HepG2 (cell line): ENCODE measurements around the gene CHDH. TPM values are rescaled to one million over a fixed set of nuclear protein-coding genes. Genes with fewer than 3 reads are reported as not detected.

ENCODE experiments used
- ATAC-seq: fragments of 200-7000 bp; cut with Tn5 transposase; 3 replicates; pipeline ENCODE4 v1.9.1; 2020; ENCODE audit warnings: mild to moderate bottlenecking, moderate library complexity
- BruUV-seq: library from RNA; stranded (reverse); fragments of 400-500 nt; replicated peaks from 2 replicates; lab custom pipeline; 2021; lab: Mats Ljungman, UMichigan
- CTCF ChIA-PET: fragments of 300-600 bp; formaldehyde crosslinking; extraction: SDS; loops from one replicate; lab custom pipeline; 2021; ENCODE audit warnings: low total read pairs, inconsistent platforms, low intra/inter-chr PET ratio; lab: Yijun Ruan, JAX
- POLR2A ChIA-PET: fragments of 350-600 bp; sonication (Branson Sonifier 250); formaldehyde crosslinking; loops from one replicate; lab custom pipeline; 2020; ENCODE audit warnings: antibody characterized with exemption, inconsistent platforms; lab: Yijun Ruan, JAX
- DNase-seq: peaks from one replicate; pipeline ENCODE4 v3.0.0-alpha.2; 2015; ENCODE audit warnings: low spot score
- FAIRE-seq: peaks from 3 replicates; lab custom pipeline; 2011; peaks lifted over from hg19 to GRCh38; lab: Jason Lieb, UNC
- H2AFZ ChIP-seq: one replicate; pipeline ENCODE4 v1.6.1; 2011; ENCODE audit warnings: low read length, inconsistent platforms
- H3K27ac ChIP-seq: fragments of 300-600 bp; 3 replicates; pipeline ENCODE4 v1.8.0; 2011; ENCODE audit warnings: mixed run types, mild to moderate bottlenecking, mixed read lengths, low read length, inconsistent platforms; ENCODE audit not compliant: insufficient read depth; ENCODE audit errors: extremely low read length
- H3K27me3 ChIP-seq, 2 experiments: fragments of 200-600 bp in 1 of 2; 2 replicates in 1 of 2; 3 replicates in 1 of 2; pipeline versions ENCODE4 v1.6.0 to v1.8.0; 2011; ENCODE audit warnings: low read length in 2 of 2, mild to moderate bottlenecking in 2 of 2, moderate library complexity in 2 of 2, inconsistent platforms in 1 of 2; ENCODE audit not compliant: insufficient read depth in 2 of 2, control insufficient read depth in 1 of 2
- H3K36me3 ChIP-seq, 2 experiments: fragments of 200-600 bp in 1 of 2; replicated peaks in 1 of 2; 2 replicates in 1 of 2; 3 replicates in 1 of 2; pipeline versions ENCODE4 v1.5.1 to v1.8.0; 2011; ENCODE audit warnings: low read length in 2 of 2, inconsistent platforms in 1 of 2; ENCODE audit not compliant: insufficient read depth in 2 of 2, control insufficient read depth in 1 of 2
- H3K4me1 ChIP-seq: 2 replicates; pipeline ENCODE4 v1.5.1; 2012; ENCODE audit warnings: low read length, inconsistent platforms; ENCODE audit not compliant: insufficient read depth
- H3K4me2 ChIP-seq: 2 replicates; pipeline ENCODE4 v1.6.0; 2011; ENCODE audit warnings: low read depth, low read length, inconsistent platforms
- H3K4me3 ChIP-seq, 3 experiments: fragments of 200-600 bp in 1 of 3; sonication (generic), shearing (Covaris generic) in 1 of 3; replicated peaks in 1 of 3; 2 replicates each; pipeline ENCODE4 v1.5.1; 2011 to 2016; ENCODE audit warnings: low read length in 3 of 3, inconsistent platforms in 2 of 3, low read depth in 2 of 3, mild to moderate bottlenecking in 2 of 3, control low read depth in 1 of 3, mixed read lengths in 1 of 3; ENCODE audit not compliant: insufficient read depth in 1 of 3
- H3K79me2 ChIP-seq: one replicate; pipeline ENCODE4 v1.6.1; 2011; ENCODE audit warnings: low read length, inconsistent platforms; ENCODE audit not compliant: insufficient read depth
- H3K9ac ChIP-seq: 2 replicates; pipeline ENCODE4 v1.6.0; 2011; ENCODE audit warnings: mild to moderate bottlenecking, low read depth, low read length, inconsistent platforms; ENCODE audit not compliant: insufficient read depth
- H3K9me3 ChIP-seq: 2 replicates; pipeline ENCODE4 v1.5.1; 2012; ENCODE audit warnings: mild to moderate bottlenecking, low read length
- H4K20me1 ChIP-seq: 2 replicates; pipeline ENCODE4 v1.6.0; 2011; ENCODE audit warnings: inconsistent platforms, mild to moderate bottlenecking, low read length, moderate library complexity; ENCODE audit not compliant: insufficient read depth
- BCL6 ChIP-seq: IDR thresholded peaks from 2 replicates; pipeline ENCODE4 v1.6.1; 2016; ENCODE audit warnings: missing genetic modification reagents, missing compliant biosample characterization
- CREBL2 ChIP-seq: sonication (generic); formaldehyde crosslinking; IDR thresholded peaks from 2 replicates; pipeline ENCODE4 v1.8.1; 2023; ENCODE audit warnings: missing genetic modification reagents, mild to moderate bottlenecking, borderline replicate concordance
- HOXA5 ChIP-seq: sonication (generic); formaldehyde crosslinking; IDR thresholded peaks from 2 replicates; pipeline ENCODE4 v1.4.0; 2020; ENCODE audit warnings: missing genetic modification reagents
- KAT2B ChIP-seq: fragments of 150-350 bp; IDR thresholded peaks from 2 replicates; pipeline ENCODE4 v1.6.1; 2014; ENCODE audit warnings: low read depth, low read length, borderline replicate concordance
- KLF6 ChIP-seq: IDR thresholded peaks from 2 replicates; pipeline ENCODE4 v1.8.0; 2016; ENCODE audit warnings: missing biosample characterization, missing genetic modification reagents
- LCORL ChIP-seq, 2 experiments: fragments of 450-650 bp in 1 of 2; sonication (generic) in 1 of 2; formaldehyde crosslinking in 1 of 2; IDR thresholded peaks; 2 replicates each; pipeline versions ENCODE4 v1.5.0 to v1.6.1; 2017 to 2020; ENCODE audit warnings: antibody characterized with exemption in 1 of 2, missing genetic modification reagents in 1 of 2
- MEIS1 ChIP-seq: sonication (generic); formaldehyde crosslinking; IDR thresholded peaks from 2 replicates; pipeline ENCODE4 v1.9.0; 2021; ENCODE audit warnings: mild to moderate bottlenecking, missing genetic modification reagents, moderate library complexity, borderline replicate concordance
- NFKB2 ChIP-seq: sonication (generic); formaldehyde crosslinking; IDR thresholded peaks from 2 replicates; pipeline ENCODE4 v1.4.0; 2020; ENCODE audit warnings: missing genetic modification reagents, borderline replicate concordance
- PHF5A ChIP-seq: IDR thresholded peaks from one replicate; pipeline ENCODE4 v1.6.1; 2018; ENCODE audit warnings: low read depth, missing genetic modification reagents; ENCODE audit not compliant: unreplicated experiment
- ZNF276 ChIP-seq: sonication (generic); formaldehyde crosslinking; IDR thresholded peaks from 2 replicates; pipeline ENCODE4 v1.4.0; 2020; ENCODE audit warnings: mild to moderate bottlenecking, low read depth, missing genetic modification reagents
- ZNF441 ChIP-seq: sonication (generic); formaldehyde crosslinking; IDR thresholded peaks from 2 replicates; pipeline ENCODE4 v1.7.0; 2021; ENCODE audit warnings: missing genetic modification reagents, borderline replicate concordance
- ZNF678 ChIP-seq: sonication (generic); formaldehyde crosslinking; IDR thresholded peaks from 2 replicates; pipeline ENCODE4 v1.4.0; 2020; ENCODE audit warnings: mild to moderate bottlenecking, missing genetic modification reagents
- ZNF703 ChIP-seq: sonication (generic); formaldehyde crosslinking; IDR thresholded peaks from 2 replicates; pipeline ENCODE4 v1.5.1; 2020; ENCODE audit warnings: missing genetic modification reagents, mild to moderate bottlenecking, moderate library complexity, borderline replicate concordance
- ZNF724P ChIP-seq: sonication (generic); formaldehyde crosslinking; IDR thresholded peaks from 2 replicates; pipeline ENCODE4 v1.8.0; 2022; ENCODE audit warnings: missing genetic modification reagents, borderline replicate concordance
- ZNF775 ChIP-seq: sonication (generic); formaldehyde crosslinking; IDR thresholded peaks from 2 replicates; pipeline ENCODE4 v1.4.0; 2020; ENCODE audit warnings: missing genetic modification reagents, mild to moderate bottlenecking, moderate library complexity, borderline replicate concordance
- ZNF816 ChIP-seq: sonication (generic); formaldehyde crosslinking; IDR thresholded peaks from 2 replicates; pipeline ENCODE4 v1.8.0; 2022; ENCODE audit warnings: missing genetic modification reagents, mild to moderate bottlenecking, borderline replicate concordance
- ZNF883 ChIP-seq: sonication (generic); formaldehyde crosslinking; IDR thresholded peaks from 2 replicates; pipeline ENCODE4 v1.5.1; 2020; ENCODE audit warnings: mild to moderate bottlenecking, missing genetic modification reagents; ENCODE audit errors: not compliant biosample characterization
- WGBS: methylation state at CpG from one replicate; pipeline ENCODE4 v1.1.6; 2017; ENCODE audit warnings: low lambda C conversion rate; 5-methylcytosine and 5-hydroxymethylcytosine counted together
- in situ Hi-C: cut with HindIII; loops from 2 replicates; pipeline ENCODE4 v1.10.0; 2017; ENCODE audit warnings: low pct_unique_long_range_greater_than_20kb; ENCODE audit not compliant: extremely low pct_ligation_motif_present
- intact Hi-C: fragments of 100-400 bp; cut with micrococcal nuclease; formaldehyde crosslinking; loops from one replicate; pipeline ENCODE4 v1.10.0; 2022; ENCODE audit not compliant: unreplicated experiment
- polyA plus RNA-seq, 8 experiments: library from polyadenylated mRNA; depleted of rRNA in 3 of 8; stranded (reverse) in 7 of 8; unstranded in 1 of 8; fragments of >200 nt; fragmentation: Illumina TruSeq in 4 of 8; extraction: Trizol in 4 of 8; gene quantifications; 2 replicates each; pipeline versions ENCODE4 v1.2.1 to v1.2.3, GENCODE V29; 2011 to 2016; ENCODE audit warnings: low read depth in 4 of 8, missing spikeins in 1 of 8, mixed read lengths in 1 of 8; ENCODE audit not compliant: insufficient read depth in 1 of 8
- total RNA-seq, 5 experiments: library from RNA; depleted of rRNA; stranded (reverse); fragments of >200 nt; fragmentation: Illumina TruSeq; extraction: Trizol; gene quantifications; 2 replicates each; pipeline ENCODE4 v1.2.3, GENCODE V29; 2016; ENCODE audit warnings: low read depth in 1 of 5

CHDH gene
- total and polyA plus RNA-seq, 2 of the 13 experiments (the other 11 are each of a cell fraction or from before 2014, with no cell fraction given): 28.1 to 48.9 TPM

GRCh38 chr3:53774414-53774813 lies 71.8 kb downstream of the CHDH start:
- H4K20me1 ChIP-seq: no peaks in the 10 kb centered on the region
- CTCF ChIA-PET: no interaction called here
- FAIRE-seq: no peak

GRCh38 chr3:53773611-53774368 lies 72.4 kb downstream of the CHDH start:
- ATAC-seq (no peak), FAIRE-seq (no peak), DNase-seq (no peak)
- Histone ChIP-seq H2AFZ (no peak overlapping the region), H3K9ac (no peak overlapping the region), H3K4me1 (no peaks in the 10 kb centered on the region), H3K27ac (no peak overlapping the region), H4K20me1 (no peaks in the 10 kb centered on the region), H3K27me3 (no peaks in the 10 kb centered on the region), H3K36me3 (no peaks in the 10 kb centered on the region), H3K9me3 (no peaks in the 10 kb centered on the region), H3K4me3 (no peak overlapping the region), H3K79me2 (no peaks in the 10 kb centered on the region), H3K4me2 (no peak overlapping the region)
- 61% methylated on average over 10 of the region's 10 CpGs for WGBS
- intact Hi-C loops (no loop called here), in situ Hi-C loops (no loop called here)
- no TSS peak for BruUV-seq
- CTCF ChIA-PET: no interaction called here
- POLR2A ChIA-PET: no interaction called here
- TF ChIP-seq BCL6: no peak
- TF ChIP-seq ZNF276: no peak
- TF ChIP-seq NFKB2 (CRISPR knock-in tag): no peak
- no peak for TF ChIP-seq CREBL2 (CRISPR knock-in tag)
- no peak for TF ChIP-seq LCORL (IDR thresholded peaks at IDR 0.05)
- TF ChIP-seq LCORL (CRISPR knock-in tag; IDR thresholded peaks at IDR 0.05): no peak
- no peak for TF ChIP-seq ZNF775
- TF ChIP-seq KAT2B: no peak
- TF ChIP-seq ZNF816 (CRISPR knock-in tag): no peak
- no peak for TF ChIP-seq ZNF724P
- no peak for TF ChIP-seq MEIS1 (CRISPR knock-in tag)
- TF ChIP-seq KLF6: no peak
- TF ChIP-seq ZNF441 (CRISPR knock-in tag): no peak
- TF ChIP-seq ZNF883 (CRISPR knock-in tag): no peak
- no peak for TF ChIP-seq ZNF703 (CRISPR knock-in tag)
- TF ChIP-seq PHF5A (CRISPR knock-in tag): no peak
- no peak for TF ChIP-seq ZNF678

More at GRCh38 chr3:53774414-53774813, 71.8 kb downstream of the CHDH start:
- Histone ChIP-seq H3K9me3 (no peaks in the 10 kb centered on the region), H3K4me1 (no peaks in the 10 kb centered on the region), H3K27me3 (no peaks in the 10 kb centered on the region), H3K79me2 (no peaks in the 10 kb centered on the region), H3K4me2 (no peak overlapping the region), H3K4me3 (no peak overlapping the region), H3K36me3 (no peaks in the 10 kb centered on the region)
- intact Hi-C loops: no loop called here
- WGBS: 50% methylated on average over 8 of the region's 8 CpGs
- no peak for TF ChIP-seq HOXA5 (CRISPR knock-in tag)
- TF ChIP-seq, all 625 proteins: peak for 0
- ATAC-seq (no peak), DNase-seq (no peak)
- H3K9ac ChIP-seq: no peak overlapping the region
- in situ Hi-C loops: no loop called here
- POLR2A ChIA-PET: no interaction called here
- no peak overlapping the region for H2AFZ ChIP-seq
- BruUV-seq: no TSS peak
- no peak overlapping the region for H3K27ac ChIP-seq
